Chondrocyte (in vitro differentiated cells): ENCODE results near the gene SLC2A10. TPM values are rescaled to one million over a fixed set of nuclear protein-coding genes. Genes with fewer than 3 reads are reported as not detected.

Source experiments
- DNase-seq: peaks from one replicate; pipeline ENCODE4 v3.0.0; 2021; ENCODE audit warnings: mixed read lengths, low spot score
- H3K27ac Mint-ChIP-seq: one replicate; pipeline ENCODE4 v1.8.0; 2021; ENCODE audit warnings: mild to moderate bottlenecking, moderate library complexity, mixed read lengths; ENCODE audit not compliant: unreplicated experiment
- H3K27me3 Mint-ChIP-seq: 2 replicates; pipeline ENCODE4 v1.8.0; 2021; ENCODE audit warnings: low read depth, mixed read lengths
- H3K36me3 Mint-ChIP-seq: 2 replicates; pipeline ENCODE4 v1.8.0; 2021; ENCODE audit warnings: low read depth, mixed read lengths
- H3K4me1 Mint-ChIP-seq: 2 replicates; pipeline ENCODE4 v1.8.0; 2021; ENCODE audit warnings: low read depth, mild to moderate bottlenecking, mixed read lengths
- H3K4me3 Mint-ChIP-seq: one replicate; pipeline ENCODE4 v1.8.0; 2021; ENCODE audit warnings: mild to moderate bottlenecking, moderate library complexity, mixed read lengths; ENCODE audit not compliant: unreplicated experiment
- H3K9me3 Mint-ChIP-seq: 2 replicates; pipeline ENCODE4 v1.8.0; 2021; ENCODE audit warnings: low read depth, mixed read lengths
- total RNA-seq: library from RNA; stranded (reverse); gene quantifications from 3 replicates; pipeline ENCODE4 v1.2.1, GENCODE V29; 2021
- TF ChIP-seq, protein P1 (sequence below): fragments of 200-600 bp; sonication (generic); IDR thresholded peaks from 2 replicates; pipeline ENCODE4 v1.5.0; 2021; ENCODE audit warnings: antibody characterized with exemption, mild to moderate bottlenecking, moderate library complexity

The SLC2A10 gene
- total RNA-seq, 1 donor from 2014 or later, result 39.6 TPM

DNA sequence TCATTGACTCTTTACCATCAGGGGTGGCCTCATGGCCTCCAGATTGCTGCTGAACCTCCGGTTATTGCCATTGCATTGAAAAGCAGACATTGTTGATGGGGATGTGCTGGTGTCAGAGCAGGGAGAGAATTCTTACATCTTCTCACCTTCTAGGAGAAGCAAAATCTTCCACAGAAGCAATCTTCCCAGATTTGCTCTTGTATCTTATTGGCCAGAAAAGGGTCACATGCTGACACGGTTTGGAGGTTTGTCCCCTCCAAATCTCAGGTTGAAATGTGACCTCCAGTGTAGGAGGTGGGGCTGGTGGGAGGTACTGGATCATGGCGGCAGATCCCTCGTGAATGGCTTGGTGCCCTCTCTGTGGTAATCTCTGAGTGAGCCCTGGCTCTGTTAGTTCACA lies 30.9 kb upstream of the SLC2A10 start:
- Mint-ChIP-seq H3K4me1 (peaks cover 23% of the 10 kb centered on the region), H3K9me3 (no peaks in the 10 kb centered on the region), H3K36me3 (peaks cover 1% of the 10 kb centered on the region), H3K27ac (no peak overlapping the region), H3K4me3 (no peak overlapping the region), H3K27me3 (no peaks in the 10 kb centered on the region)
- DNase-seq, result no peak
- TF ChIP-seq, protein P1, sequence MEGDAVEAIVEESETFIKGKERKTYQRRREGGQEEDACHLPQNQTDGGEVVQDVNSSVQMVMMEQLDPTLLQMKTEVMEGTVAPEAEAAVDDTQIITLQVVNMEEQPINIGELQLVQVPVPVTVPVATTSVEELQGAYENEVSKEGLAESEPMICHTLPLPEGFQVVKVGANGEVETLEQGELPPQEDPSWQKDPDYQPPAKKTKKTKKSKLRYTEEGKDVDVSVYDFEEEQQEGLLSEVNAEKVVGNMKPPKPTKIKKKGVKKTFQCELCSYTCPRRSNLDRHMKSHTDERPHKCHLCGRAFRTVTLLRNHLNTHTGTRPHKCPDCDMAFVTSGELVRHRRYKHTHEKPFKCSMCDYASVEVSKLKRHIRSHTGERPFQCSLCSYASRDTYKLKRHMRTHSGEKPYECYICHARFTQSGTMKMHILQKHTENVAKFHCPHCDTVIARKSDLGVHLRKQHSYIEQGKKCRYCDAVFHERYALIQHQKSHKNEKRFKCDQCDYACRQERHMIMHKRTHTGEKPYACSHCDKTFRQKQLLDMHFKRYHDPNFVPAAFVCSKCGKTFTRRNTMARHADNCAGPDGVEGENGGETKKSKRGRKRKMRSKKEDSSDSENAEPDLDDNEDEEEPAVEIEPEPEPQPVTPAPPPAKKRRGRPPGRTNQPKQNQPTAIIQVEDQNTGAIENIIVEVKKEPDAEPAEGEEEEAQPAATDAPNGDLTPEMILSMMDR, result no peak

DNA sequence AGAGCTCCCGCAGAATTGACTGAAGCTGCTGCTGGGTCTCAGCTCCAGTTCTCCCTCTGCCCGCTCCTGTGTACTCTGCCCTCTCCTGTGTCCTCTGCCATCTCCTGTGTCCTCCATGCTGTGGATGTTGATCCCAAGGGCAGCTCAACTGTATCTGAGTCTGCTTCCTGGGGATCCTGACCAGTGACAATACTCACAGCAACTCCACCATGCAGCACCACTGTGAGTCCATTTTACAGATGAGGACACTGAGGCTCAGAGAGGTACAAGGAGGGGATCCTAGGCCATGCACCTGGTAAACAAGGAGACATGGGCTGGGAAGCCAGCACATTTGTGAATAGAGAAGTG lies 28.8 kb upstream of the SLC2A10 start:
- H3K4me1 Mint-ChIP-seq, result peaks cover 28% of the 10 kb centered on the region

DNA sequence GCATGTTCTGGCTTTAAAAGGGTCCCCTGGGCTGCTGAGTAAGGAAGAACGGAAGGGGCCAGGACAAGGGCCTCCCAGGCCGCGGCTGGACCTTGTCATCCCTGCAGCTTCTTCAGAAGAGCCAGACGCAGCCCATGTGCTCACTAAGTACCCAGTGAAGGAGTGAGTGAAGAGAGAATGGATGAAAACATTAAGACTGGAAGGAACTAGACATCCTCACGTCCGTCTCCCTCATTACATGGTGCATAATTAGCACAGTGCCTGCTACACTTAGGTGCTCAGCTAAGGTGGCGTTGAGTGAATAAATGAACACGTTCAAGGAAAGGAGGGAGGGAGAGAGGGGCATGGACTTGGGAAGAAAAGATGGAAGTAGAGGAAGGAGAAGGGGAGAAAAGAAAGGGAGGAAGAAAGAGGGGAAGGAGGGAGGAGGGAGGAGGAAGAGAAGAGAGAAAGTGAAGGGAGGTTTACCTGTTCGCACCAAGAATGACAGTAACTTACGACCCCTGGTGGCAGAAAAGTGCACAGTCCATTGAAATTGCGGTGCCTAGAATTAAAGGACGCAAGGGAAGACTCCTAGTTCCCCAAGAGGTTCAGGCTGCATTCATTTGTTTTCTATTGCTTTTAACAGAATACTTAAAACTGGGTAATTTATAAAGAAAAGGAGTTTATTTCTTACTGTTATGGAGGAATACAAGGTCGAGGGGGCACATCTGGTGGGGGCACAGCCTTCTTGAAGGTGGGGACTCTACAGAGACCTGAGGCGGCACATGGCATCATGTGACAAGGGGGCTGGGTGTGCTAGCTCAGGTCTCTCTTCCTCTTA lies 28.2 kb upstream of the SLC2A10 start:
- H3K4me3 Mint-ChIP-seq, result no peak overlapping the region
- H3K27me3 Mint-ChIP-seq, result no peaks in the 10 kb centered on the region
- DNase-seq, result no peak
- peaks cover 31% of the 10 kb centered on the region for H3K4me1 Mint-ChIP-seq
- no peaks in the 10 kb centered on the region for H3K9me3 Mint-ChIP-seq
- H3K27ac Mint-ChIP-seq, result no peak overlapping the region
- peaks cover 6% of the 10 kb centered on the region for H3K36me3 Mint-ChIP-seq
- TF ChIP-seq, protein P1, result peak; percentile 88

More for the DNA sequence above, 28.8 kb upstream of the SLC2A10 start:
- no peak for DNase-seq
- Mint-ChIP-seq H3K27me3 (no peaks in the 10 kb centered on the region), H3K9me3 (no peaks in the 10 kb centered on the region), H3K27ac (no peak overlapping the region), H3K36me3 (peaks cover 4% of the 10 kb centered on the region), H3K4me3 (no peak overlapping the region)
- TF ChIP-seq, protein P1, result no peak

GRCh38 chr20:46682063-46682821 lies 27.2 kb upstream of the SLC2A10 start:
- Mint-ChIP-seq H3K27me3 (no peaks in the 10 kb centered on the region), H3K27ac (no peak overlapping the region), H3K9me3 (no peaks in the 10 kb centered on the region), H3K4me3 (no peak overlapping the region), H3K4me1 (peaks cover 40% of the 10 kb centered on the region), H3K36me3 (peaks cover 9% of the 10 kb centered on the region)
- TF ChIP-seq, protein P1, result no peak
- no peak for DNase-seq

DNA sequence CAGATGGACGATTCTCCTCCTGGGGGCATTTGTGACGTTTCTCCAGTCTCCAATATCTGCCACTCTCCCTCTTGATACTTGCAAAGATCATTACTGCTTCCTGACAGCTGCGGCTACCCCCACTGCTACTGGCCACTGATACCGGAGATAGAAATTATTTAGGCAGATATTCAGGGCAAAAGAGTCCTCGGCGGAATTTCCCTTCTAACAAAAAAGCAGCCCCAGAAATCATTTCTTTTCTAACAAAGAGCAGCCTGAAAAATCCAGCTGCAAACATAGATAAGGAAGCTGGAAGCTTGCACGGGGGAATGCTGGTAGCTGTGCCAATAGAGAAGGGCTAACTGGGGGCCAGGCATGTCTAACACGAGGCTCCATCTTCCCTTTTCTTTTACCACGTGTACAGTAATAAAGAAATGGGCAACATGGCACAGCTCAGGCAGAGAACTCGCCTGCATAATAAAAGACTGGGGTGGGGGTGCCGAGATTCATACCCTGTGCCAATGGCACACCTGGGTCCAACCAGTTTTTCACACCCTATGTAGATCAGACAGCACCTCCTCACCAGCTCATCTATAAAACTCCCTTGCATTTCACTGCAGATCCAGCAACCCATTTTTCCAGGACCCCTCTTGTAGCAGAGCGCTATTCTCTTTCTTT lies 26.3 kb upstream of the SLC2A10 start:
- Mint-ChIP-seq H3K27ac (peak overlapping the region; percentile 88), H3K27me3 (no peaks in the 10 kb centered on the region), H3K36me3 (peaks cover 9% of the 10 kb centered on the region), H3K9me3 (no peaks in the 10 kb centered on the region), H3K4me3 (peak overlapping the region; percentile 71), H3K4me1 (peaks cover 49% of the 10 kb centered on the region)
- TF ChIP-seq, protein P1, result no peak
- no peak for DNase-seq
